Measurements from ENCODE around the gene REV1.

DNA sequence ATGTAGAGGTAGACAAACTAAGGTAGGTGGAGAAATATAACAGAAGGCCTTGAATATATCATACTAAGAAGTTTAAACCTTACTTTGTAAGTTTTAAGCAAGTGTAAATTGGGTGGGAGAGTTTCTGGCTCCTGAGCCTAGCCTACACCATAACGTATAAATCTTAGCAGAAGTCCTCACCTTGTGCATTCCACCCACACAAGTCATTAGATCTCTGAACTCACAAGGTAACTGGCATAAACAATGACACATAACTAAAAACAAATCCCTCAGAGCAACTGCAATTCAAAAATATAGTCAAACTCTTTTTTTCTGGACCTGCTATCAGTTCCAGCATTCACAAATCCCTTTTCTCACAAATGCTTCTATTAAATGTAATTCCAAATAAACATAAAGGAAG is 9.4 kb downstream of the REV1 start:
- TF ChIP-seq POLR2A (IDR thresholded peaks at IDR 0.05) = no peak
- TF ChIP-seq, protein P1, sequence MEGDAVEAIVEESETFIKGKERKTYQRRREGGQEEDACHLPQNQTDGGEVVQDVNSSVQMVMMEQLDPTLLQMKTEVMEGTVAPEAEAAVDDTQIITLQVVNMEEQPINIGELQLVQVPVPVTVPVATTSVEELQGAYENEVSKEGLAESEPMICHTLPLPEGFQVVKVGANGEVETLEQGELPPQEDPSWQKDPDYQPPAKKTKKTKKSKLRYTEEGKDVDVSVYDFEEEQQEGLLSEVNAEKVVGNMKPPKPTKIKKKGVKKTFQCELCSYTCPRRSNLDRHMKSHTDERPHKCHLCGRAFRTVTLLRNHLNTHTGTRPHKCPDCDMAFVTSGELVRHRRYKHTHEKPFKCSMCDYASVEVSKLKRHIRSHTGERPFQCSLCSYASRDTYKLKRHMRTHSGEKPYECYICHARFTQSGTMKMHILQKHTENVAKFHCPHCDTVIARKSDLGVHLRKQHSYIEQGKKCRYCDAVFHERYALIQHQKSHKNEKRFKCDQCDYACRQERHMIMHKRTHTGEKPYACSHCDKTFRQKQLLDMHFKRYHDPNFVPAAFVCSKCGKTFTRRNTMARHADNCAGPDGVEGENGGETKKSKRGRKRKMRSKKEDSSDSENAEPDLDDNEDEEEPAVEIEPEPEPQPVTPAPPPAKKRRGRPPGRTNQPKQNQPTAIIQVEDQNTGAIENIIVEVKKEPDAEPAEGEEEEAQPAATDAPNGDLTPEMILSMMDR (IDR thresholded peaks at IDR 0.05 in 4 of 5, conservative IDR thresholded peaks at IDR 0.05 in 1 of 5) = no peak
